Measurements from ENCODE around the gene PFKFB2. TPM values are rescaled to one million over a fixed set of nuclear protein-coding genes. Genes with fewer than 3 reads are reported as not detected.

The PFKFB2 gene
- total RNA-seq, 1 donor from 2014 or later: 8.9 TPM

DNA sequence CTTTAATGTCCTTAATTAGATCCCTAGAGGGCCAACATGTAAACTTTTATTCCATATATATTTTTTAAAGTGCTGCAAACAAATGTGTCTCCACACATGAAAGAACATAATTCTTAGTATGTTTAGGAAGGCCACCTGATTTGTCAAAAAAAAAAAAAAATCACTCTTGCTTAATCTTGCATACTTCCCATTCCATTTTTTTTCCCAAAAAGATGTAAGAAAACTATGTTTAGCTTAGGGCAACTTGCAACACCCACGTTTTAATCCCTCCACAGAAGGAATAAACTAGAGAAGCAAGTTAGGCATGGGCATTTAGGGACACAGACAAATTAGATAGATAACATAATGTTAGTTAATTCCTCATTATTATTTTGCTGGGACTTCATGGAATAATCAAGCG, 7.6 kb upstream of the PFKFB2 start:
- no peak overlapping the region for H3K27ac Mint-ChIP-seq (ENCODE audit: unreplicated experiment)
- H3K4me1 Mint-ChIP-seq (ENCODE audit: unreplicated experiment): peaks cover 11% of the 10 kb centered on the region
- no peak overlapping the region for H3K4me3 Mint-ChIP-seq (ENCODE audit: unreplicated experiment)
- peaks cover 5% of the 10 kb centered on the region for H3K27me3 Mint-ChIP-seq (ENCODE audit: unreplicated experiment)
- TF ChIP-seq, protein P1, sequence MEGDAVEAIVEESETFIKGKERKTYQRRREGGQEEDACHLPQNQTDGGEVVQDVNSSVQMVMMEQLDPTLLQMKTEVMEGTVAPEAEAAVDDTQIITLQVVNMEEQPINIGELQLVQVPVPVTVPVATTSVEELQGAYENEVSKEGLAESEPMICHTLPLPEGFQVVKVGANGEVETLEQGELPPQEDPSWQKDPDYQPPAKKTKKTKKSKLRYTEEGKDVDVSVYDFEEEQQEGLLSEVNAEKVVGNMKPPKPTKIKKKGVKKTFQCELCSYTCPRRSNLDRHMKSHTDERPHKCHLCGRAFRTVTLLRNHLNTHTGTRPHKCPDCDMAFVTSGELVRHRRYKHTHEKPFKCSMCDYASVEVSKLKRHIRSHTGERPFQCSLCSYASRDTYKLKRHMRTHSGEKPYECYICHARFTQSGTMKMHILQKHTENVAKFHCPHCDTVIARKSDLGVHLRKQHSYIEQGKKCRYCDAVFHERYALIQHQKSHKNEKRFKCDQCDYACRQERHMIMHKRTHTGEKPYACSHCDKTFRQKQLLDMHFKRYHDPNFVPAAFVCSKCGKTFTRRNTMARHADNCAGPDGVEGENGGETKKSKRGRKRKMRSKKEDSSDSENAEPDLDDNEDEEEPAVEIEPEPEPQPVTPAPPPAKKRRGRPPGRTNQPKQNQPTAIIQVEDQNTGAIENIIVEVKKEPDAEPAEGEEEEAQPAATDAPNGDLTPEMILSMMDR (IDR thresholded peaks at IDR 0.05; ENCODE audit: unreplicated experiment): no peak
- H3K36me3 Mint-ChIP-seq (ENCODE audit: low read depth, unreplicated experiment): peaks cover 3% of the 10 kb centered on the region
- no peak for DNase-seq (ENCODE audit: low spot score)
- H3K9me3 Mint-ChIP-seq (ENCODE audit: unreplicated experiment): no peaks in the 10 kb centered on the region

DNA sequence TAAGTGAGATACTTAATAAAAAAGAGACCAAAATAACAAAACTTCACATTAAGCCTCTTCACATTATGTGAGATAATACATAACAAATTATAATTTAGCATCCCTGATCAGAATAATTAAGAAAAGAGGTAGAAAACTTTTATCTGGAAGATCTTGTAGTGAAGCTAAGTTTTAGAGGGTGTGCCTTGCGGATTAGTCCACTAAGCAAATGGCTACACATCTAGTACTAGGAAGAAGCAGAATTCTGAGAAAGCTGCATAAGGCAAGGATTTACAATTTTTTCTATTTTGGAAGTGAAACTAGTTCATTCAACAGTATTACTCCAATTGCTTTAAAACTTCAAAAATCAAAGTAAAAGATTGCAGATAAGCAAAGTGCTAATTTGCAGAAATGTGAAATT, 5.6 kb upstream of the PFKFB2 start:
- Mint-ChIP-seq H3K27ac (ENCODE audit: unreplicated experiment) (no peak overlapping the region), H3K27me3 (ENCODE audit: unreplicated experiment) (peaks cover 6% of the 10 kb centered on the region), H3K4me1 (ENCODE audit: unreplicated experiment) (peaks cover 19% of the 10 kb centered on the region), H3K4me3 (ENCODE audit: unreplicated experiment) (no peak overlapping the region), H3K36me3 (ENCODE audit: low read depth, unreplicated experiment) (peaks cover 3% of the 10 kb centered on the region), H3K9me3 (ENCODE audit: unreplicated experiment) (no peaks in the 10 kb centered on the region)
- DNase-seq (ENCODE audit: low spot score): no peak
- TF ChIP-seq, protein P1 (IDR thresholded peaks at IDR 0.05; ENCODE audit: unreplicated experiment): no peak

DNA sequence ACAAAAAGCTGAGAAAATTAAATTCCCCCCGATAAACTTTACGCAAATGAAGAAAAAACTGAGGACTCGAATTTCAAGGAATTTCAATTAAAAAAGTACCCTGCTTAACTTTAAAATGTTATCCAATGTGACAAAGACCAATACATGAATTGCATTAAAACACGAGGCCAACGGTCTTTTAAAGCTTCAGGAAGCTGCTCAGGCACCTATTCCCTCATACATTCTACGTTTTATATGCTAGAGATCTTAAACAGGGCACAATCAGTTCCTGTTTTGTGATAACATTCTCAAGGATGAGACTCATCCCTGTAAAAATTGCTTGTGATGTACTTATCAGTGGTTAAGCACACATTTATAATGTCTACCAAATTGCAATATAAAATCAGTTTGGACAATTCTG, 5.0 kb upstream of the PFKFB2 start:
- Mint-ChIP-seq H3K9me3 (ENCODE audit: unreplicated experiment) (no peaks in the 10 kb centered on the region), H3K4me3 (ENCODE audit: unreplicated experiment) (no peak overlapping the region), H3K4me1 (ENCODE audit: unreplicated experiment) (peaks cover 21% of the 10 kb centered on the region), H3K36me3 (ENCODE audit: low read depth, unreplicated experiment) (peaks cover 3% of the 10 kb centered on the region), H3K27me3 (ENCODE audit: unreplicated experiment) (peaks cover 6% of the 10 kb centered on the region), H3K27ac (ENCODE audit: unreplicated experiment) (no peak overlapping the region)
- TF ChIP-seq, protein P1 (IDR thresholded peaks at IDR 0.05; ENCODE audit: unreplicated experiment): no peak
- no peak for DNase-seq (ENCODE audit: low spot score)

DNA sequence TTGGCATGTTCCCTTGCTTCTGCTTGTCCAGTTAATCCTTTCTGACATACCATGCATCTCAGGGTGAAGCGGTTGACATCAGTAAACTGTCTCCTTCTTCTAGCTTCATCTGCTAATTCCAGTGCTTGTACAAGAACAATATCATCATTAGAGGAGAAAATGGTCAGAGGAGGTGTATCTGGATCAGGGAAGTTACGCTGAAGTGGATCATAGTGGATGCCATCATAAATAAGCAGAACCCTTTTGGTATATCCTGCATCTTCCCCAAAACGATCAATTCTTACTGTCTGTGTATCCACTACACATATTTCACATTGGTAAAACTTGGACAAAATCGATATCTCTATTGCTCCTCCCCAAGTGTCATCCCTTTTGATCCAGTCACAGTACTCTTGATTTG, 4.0 kb upstream of the PFKFB2 start:
- Mint-ChIP-seq H3K4me1 (ENCODE audit: unreplicated experiment) (peaks cover 22% of the 10 kb centered on the region), H3K9me3 (ENCODE audit: unreplicated experiment) (no peaks in the 10 kb centered on the region), H3K36me3 (ENCODE audit: low read depth, unreplicated experiment) (peaks cover 3% of the 10 kb centered on the region), H3K27ac (ENCODE audit: unreplicated experiment) (no peak overlapping the region), H3K27me3 (ENCODE audit: unreplicated experiment) (peaks cover 8% of the 10 kb centered on the region), H3K4me3 (ENCODE audit: unreplicated experiment) (no peak overlapping the region)
- DNase-seq (ENCODE audit: low spot score): no peak
- TF ChIP-seq, protein P1 (IDR thresholded peaks at IDR 0.05; ENCODE audit: unreplicated experiment): no peak

DNA sequence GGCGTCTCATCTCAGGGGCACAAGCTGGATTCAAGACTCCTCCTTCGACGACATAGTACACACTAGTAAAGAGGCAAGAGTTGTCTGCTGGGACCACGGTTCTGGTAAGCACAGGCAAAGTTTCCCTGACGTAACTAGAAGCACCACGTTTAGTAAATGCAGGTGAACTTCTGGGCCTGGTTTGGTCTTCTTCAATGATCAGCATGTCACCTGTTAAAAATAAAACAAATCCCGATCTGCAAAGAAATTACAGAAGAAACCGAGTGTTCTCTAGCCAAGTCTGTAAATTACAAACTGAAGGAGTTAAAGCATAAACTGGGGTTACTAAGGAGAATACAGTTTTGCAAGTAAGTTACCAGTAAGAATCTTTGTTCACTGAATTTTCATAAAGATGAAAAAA, 3.6 kb upstream of the PFKFB2 start:
- Mint-ChIP-seq H3K9me3 (ENCODE audit: unreplicated experiment) (no peaks in the 10 kb centered on the region), H3K4me1 (ENCODE audit: unreplicated experiment) (peaks cover 22% of the 10 kb centered on the region), H3K27me3 (ENCODE audit: unreplicated experiment) (peaks cover 8% of the 10 kb centered on the region), H3K4me3 (ENCODE audit: unreplicated experiment) (peak overlapping the region; percentile 100), H3K36me3 (ENCODE audit: low read depth, unreplicated experiment) (peaks cover 3% of the 10 kb centered on the region), H3K27ac (ENCODE audit: unreplicated experiment) (no peak overlapping the region)
- no peak for DNase-seq (ENCODE audit: low spot score)
- TF ChIP-seq, protein P1 (IDR thresholded peaks at IDR 0.05; ENCODE audit: unreplicated experiment): no peak

All from endothelial cell (in vitro differentiated cells).